22Rv1 (cell line): Measurements from ENCODE around the gene NXPH2.

Experiments used
- H3K27ac ChIP-seq: fragments of 450-650 bp; 2 replicates; pipeline ENCODE4 v1.5.1; 2017
- CTCF ChIP-seq: fragments of 450-650 bp; IDR thresholded peaks from 2 replicates; pipeline ENCODE4 v1.5.1; 2017; ENCODE audit warnings: mild to moderate bottlenecking
- ZFX ChIP-seq: fragments of 450-650 bp; IDR thresholded peaks from 2 replicates; pipeline ENCODE4 v1.6.1; 2017; ENCODE audit warnings: antibody characterized with exemption, borderline replicate concordance

NXPH2 gene

GRCh38 chr2:138779406-138779780 lies 797 bp downstream of the NXPH2 start:
- no peak overlapping the region for H3K27ac ChIP-seq
- TF ChIP-seq ZFX (no peak), CTCF (no peak)

DNA sequence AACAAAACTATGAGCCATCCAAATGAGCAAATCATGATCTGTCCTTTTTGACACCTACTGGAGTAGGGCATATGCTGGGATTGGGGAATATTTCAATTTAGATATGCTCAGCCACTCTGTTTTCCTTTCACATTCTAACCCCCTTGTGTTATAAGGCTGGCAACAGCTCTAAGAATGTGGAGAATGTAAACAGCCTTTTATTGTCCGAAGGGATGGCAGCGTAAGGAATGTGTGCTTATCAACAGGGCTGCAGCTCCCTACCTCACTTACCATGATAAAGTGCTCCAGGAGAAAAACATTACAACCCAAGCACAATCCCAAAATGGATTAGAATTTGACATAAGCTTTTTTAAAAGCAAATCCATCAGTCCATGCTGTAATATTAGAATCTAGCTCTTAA lies 2.2 kb downstream of the NXPH2 start:
- TF ChIP-seq CTCF, result no peak
- no peak for TF ChIP-seq ZFX
- no peak overlapping the region for H3K27ac ChIP-seq

- H3K27ac ChIP-seq, result no peak overlapping the region
- TF ChIP-seq ZFX (no peak), CTCF (no peak)
These were observed 4.5 kb downstream of the NXPH2 start for GRCh38 chr2:138775736-138776135.

DNA sequence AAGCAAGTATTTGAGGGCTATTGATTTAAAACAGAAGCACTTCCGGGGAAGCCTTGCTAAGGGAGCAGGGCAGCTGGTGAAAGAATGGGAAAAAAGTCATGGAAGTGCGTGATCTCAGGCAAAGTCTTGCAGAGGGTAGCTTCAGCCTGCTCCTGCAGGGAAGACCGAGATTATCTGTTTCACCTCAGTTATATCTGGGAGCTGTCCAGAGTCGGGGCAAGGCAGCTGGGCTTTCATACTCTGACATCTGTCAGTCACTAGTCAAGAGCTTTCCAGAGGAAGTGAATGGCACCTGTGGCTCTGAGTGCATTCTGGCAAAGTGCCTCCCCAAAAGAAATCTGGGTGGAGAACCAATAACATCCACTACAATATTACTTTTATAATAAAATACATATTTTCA lies 8.7 kb downstream of the NXPH2 start:
- H3K27ac ChIP-seq, result no peak overlapping the region
- no peak for TF ChIP-seq CTCF

DNA sequence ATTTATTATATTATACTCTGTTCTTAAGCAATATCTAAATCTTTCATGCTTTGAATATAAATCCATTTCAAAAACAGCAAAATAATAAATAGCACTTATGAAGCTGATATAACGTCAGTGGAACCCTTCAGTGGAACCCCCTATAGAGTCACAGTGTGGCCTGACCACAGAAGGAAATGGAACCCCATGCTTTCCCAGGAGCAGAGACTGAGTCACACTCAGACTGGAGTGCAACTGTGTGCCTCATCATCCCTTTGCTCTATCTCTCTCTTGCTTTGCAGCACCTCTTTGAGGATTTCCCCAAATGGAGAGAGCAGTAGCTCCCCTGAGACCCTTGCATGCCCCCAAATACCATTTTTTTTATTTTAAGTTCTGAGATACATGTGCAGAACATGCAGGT lies 13.1 kb downstream of the NXPH2 start:
- no peak overlapping the region for H3K27ac ChIP-seq
- no peak for TF ChIP-seq ZFX
- no peak for TF ChIP-seq CTCF

DNA sequence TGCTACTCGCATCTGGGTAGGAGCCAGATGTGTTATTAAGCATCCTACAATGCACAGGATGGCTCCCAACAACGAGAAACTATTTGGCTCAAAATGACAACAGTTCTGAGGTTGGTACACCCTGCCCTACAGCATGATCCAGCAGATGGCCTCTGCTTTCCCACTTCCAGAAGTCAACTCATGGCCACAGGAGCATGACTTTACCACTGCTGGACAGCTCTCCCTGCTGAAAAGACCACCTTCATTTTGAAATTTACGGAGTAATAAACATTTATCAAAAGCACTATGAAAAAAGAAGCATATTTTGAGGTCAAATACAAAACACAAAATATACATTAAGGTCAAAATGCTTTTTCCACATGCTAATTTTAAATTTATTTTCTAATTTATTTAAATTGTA lies 13.7 kb downstream of the NXPH2 start:
- no peak for TF ChIP-seq ZFX
- no peak for TF ChIP-seq CTCF
- no peak overlapping the region for H3K27ac ChIP-seq

DNA sequence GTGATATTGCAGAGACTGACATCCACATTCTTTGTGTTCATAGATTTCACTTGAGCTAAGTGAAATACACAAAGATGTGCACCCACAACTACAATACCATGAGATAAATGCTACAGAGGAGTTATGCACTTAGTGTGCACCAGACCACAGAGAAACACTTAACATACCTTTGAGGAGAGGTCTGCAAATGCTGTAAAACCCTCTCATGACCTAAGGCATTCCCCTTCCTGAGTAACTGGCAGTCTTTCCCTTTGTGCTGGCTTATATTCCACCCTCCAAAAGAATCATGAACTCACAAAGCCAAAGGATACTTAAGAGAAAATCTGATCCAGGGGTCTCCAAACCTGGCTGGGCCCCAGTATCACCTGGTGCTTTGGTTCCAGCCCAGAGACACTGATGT lies 16.2 kb downstream of the NXPH2 start:
- TF ChIP-seq CTCF (no peak), ZFX (no peak)
- H3K27ac ChIP-seq, result no peak overlapping the region
